ENCODE measurements around the gene MFNG. TPM values are rescaled to one million over a fixed set of nuclear protein-coding genes. Genes with fewer than 3 reads are reported as not detected.

The MFNG gene
- total RNA-seq, 4 donors from 2014 or later: 11.7 to 24.9 (median 19.4) TPM

DNA sequence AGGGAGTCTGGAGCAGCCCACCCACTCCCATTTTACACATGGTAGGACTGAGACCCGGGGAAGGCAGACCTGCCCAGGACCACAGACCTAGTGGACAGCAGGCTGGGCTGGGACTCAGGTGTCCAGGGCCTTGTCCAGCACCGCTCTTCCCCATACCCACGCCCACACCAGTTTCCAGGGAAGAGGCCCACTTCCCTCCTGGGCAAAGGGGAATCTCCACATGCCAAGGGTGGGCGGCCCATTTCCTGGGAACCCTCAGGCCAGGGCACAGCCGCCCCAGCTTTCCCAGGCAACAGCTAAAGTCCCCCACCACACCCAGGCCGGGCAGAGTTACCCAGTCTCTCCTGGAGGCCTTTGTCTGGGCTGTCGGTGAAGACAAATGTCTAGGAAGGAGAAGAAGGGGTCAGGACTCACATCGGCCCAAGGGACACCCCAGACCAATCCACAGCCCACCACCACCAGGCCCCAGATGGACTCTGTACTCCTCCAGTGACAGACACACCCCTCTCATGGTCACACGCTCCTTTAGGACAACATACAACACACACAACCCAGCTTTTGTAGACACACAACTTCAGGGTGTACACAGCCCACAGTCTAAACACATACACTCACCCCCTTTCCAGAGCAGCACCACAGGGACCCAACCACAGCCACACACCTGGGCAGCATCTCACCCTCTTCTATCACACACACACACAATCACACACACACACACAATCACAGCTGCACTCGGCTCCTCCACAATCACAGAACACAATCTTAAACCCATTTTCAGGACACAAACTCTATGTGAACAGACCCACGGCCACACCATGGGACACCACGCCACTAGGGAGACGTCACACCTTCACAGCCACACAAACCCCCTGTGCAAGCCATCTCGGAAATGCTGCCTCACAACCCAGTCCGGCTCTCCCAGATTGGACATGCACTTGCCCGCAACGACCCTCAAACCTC lies 5.5 kb downstream of the MFNG start:
- WGBS, 2 donors: 79 to 85% methylated on average over 17 of the region's 17 CpGs
- H3K27me3 ChIP-seq: peaks cover 0 to 15% of the 10 kb centered on the region in 2 donors
- H3K27ac ChIP-seq: no peak overlapping the region
- DNase-seq (ENCODE audit: low spot score in 2 of 2): no peak
- no peak overlapping the region for H3K4me3 ChIP-seq
- H3K36me3 ChIP-seq: peaks cover 0 to 7% (median 0%) of the 10 kb centered on the region in 3 donors
- TF ChIP-seq EP300 (IDR thresholded peaks at IDR 0.05) (no peak), CTCF (IDR thresholded peaks at IDR 0.05) (no peak), POLR2A (IDR thresholded peaks at IDR 0.05) (no peak)
- H3K9me3 ChIP-seq: no peaks in the 10 kb centered on the region
- H3K4me1 ChIP-seq: peaks cover 0 to 11% (median 5%) of the 10 kb centered on the region in 4 donors

GRCh38 chr22:37479196-37479595 lies 7.0 kb downstream of the MFNG start:
- H3K27me3 ChIP-seq: peaks cover 0 to 21% of the 10 kb centered on the region in 2 donors
- H3K36me3 ChIP-seq: peaks cover 0 to 15% (median 0%) of the 10 kb centered on the region in 3 donors
- no peak for TF ChIP-seq EP300 (IDR thresholded peaks at IDR 0.05)
- no peak for TF ChIP-seq POLR2A (IDR thresholded peaks at IDR 0.05)
- TF ChIP-seq CTCF (IDR thresholded peaks at IDR 0.05): no peak
- no peak for DNase-seq (ENCODE audit: low spot score in 2 of 2)
- no peak overlapping the region for H3K4me3 ChIP-seq
- H3K27ac ChIP-seq: no peak overlapping the region
- WGBS, 2 donors: 76 to 82% methylated on average over 12 to 15 of the region's 15 CpGs
- peaks cover 0 to 9% (median 3%) of the 10 kb centered on the region in 4 donors for H3K4me1 ChIP-seq
- H3K9me3 ChIP-seq: no peaks in the 10 kb centered on the region

GRCh38 chr22:37476389-37477329 lies 9.5 kb downstream of the MFNG start:
- H3K9me3 ChIP-seq: no peaks in the 10 kb centered on the region
- 71% methylated on average over 14 of the region's 14 CpGs for WGBS, 2 donors
- H3K27ac ChIP-seq: no peak overlapping the region
- DNase-seq (ENCODE audit: low spot score in 2 of 2): no peak
- peaks cover 0 to 18% (median 0%) of the 10 kb centered on the region in 3 donors for H3K36me3 ChIP-seq
- peaks cover 0 to 32% of the 10 kb centered on the region in 2 donors for H3K27me3 ChIP-seq
- H3K4me1 ChIP-seq: no peaks in the 10 kb centered on the region
- H3K4me3 ChIP-seq: no peak overlapping the region
- TF ChIP-seq CTCF (IDR thresholded peaks at IDR 0.05) (no peak), EP300 (IDR thresholded peaks at IDR 0.05) (no peak), POLR2A (IDR thresholded peaks at IDR 0.05) (no peak)

DNA sequence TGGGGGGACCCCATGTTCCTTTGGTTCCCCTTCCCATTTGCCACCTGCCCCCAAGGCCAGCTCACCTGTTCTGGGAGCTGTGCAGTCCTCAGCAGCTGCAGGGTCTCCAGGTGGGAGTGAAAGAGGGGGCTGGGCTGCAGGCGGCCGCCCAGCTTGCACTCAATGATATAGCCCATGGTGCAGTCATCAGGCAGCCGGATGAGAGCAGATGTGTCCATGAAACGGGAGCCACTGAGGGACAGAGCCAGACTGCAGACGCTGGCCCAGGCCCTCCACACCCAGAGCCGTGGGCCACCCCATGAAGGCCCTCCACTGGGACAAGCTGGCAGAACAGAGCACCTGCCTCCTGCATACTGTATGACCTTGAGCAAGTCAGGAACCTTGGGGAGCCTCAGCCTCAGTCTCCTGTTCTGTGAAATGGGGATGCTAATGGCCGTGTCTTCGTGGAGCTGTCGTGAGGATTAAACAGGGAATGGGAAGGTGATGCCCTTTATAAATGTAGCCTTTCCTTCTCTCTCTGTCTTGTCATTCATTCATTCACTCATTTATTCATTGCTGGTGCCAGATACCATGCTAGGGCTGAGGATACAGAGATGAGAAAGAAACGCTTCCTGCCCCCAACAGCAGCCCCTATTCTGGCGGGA lies 11.6 kb downstream of the MFNG start:
- no peak for TF ChIP-seq EP300 (IDR thresholded peaks at IDR 0.05)
- TF ChIP-seq POLR2A (IDR thresholded peaks at IDR 0.05): no peak
- TF ChIP-seq CTCF (IDR thresholded peaks at IDR 0.05): no peak
- no peak overlapping the region for H3K27ac ChIP-seq
- DNase-seq (ENCODE audit: low spot score in 2 of 2): no peak
- H3K9me3 ChIP-seq: no peaks in the 10 kb centered on the region
- peaks cover 0 to 32% of the 10 kb centered on the region in 2 donors for H3K27me3 ChIP-seq
- no peaks in the 10 kb centered on the region for H3K4me1 ChIP-seq
- WGBS, 2 donors: 72 to 77% methylated on average over 11 of the region's 11 CpGs
- H3K4me3 ChIP-seq: no peak overlapping the region
- H3K36me3 ChIP-seq: peaks cover 0 to 18% (median 0%) of the 10 kb centered on the region in 3 donors
